CD4-positive, alpha-beta T cell (primary cell): Measurements from ENCODE around the gene NXPH4. TPM values are rescaled to one million over a fixed set of nuclear protein-coding genes. Genes with fewer than 3 reads are reported as not detected.

Experiments
- ATAC-seq: fragments of 200-7000 bp; cut with Tn5 transposase; one replicate; pipeline ENCODE4 v1.10.0; 2022; ENCODE audit warnings: mild to moderate bottlenecking; ENCODE audit not compliant: poor library complexity
- CTCF ChIA-PET: fragments of 350-600 bp; sonication (Branson Sonifier 250); formaldehyde crosslinking; loops from one replicate; lab custom pipeline; 2021; ENCODE audit warnings: antibody characterized with exemption, inconsistent platforms; lab: Charles Lee
- POLR2A ChIA-PET: fragments of 350-600 bp; sonication (Branson Sonifier 250); formaldehyde crosslinking; loops from one replicate; lab custom pipeline; 2021; ENCODE audit warnings: antibody characterized with exemption, inconsistent platforms; lab: Charles Lee
- DNase-seq, 14 experiments: peaks; one replicate each; pipeline ENCODE4 v3.0.0-alpha.2; 2013 to 2020; ENCODE audit warnings: mixed read lengths in 2 of 14
- H3K27ac ChIP-seq, 2 donors: one replicate each; pipeline versions ENCODE4 v1.5.1 to v1.7.0; 2013; ENCODE audit warnings: low read length in 2 of 2, low read depth in 1 of 2, mild to moderate bottlenecking in 1 of 2
- H3K27me3 ChIP-seq, 2 experiments: 1 replicate in 1 of 2; 2 replicates in 1 of 2; pipeline versions ENCODE4 v1.6.1 to v1.7.0; 2013; ENCODE audit warnings: low read length in 2 of 2, control low read depth in 1 of 2, mild to moderate bottlenecking in 1 of 2, moderate library complexity in 1 of 2; ENCODE audit not compliant: insufficient read depth in 2 of 2, control insufficient read depth in 1 of 2
- H3K36me3 ChIP-seq: one replicate; pipeline ENCODE4 v1.6.1; 2013; ENCODE audit warnings: low read length, control low read depth; ENCODE audit not compliant: insufficient read depth
- H3K4me1 ChIP-seq: one replicate; pipeline ENCODE4 v1.6.1; 2013; ENCODE audit warnings: low read length, control low read depth; ENCODE audit not compliant: insufficient read depth
- H3K4me3 ChIP-seq: one replicate; pipeline ENCODE4 v1.5.1; 2013; ENCODE audit warnings: mild to moderate bottlenecking, low read length, moderate library complexity
- H3K9me3 ChIP-seq, 2 experiments: 1 replicate in 1 of 2; 2 replicates in 1 of 2; pipeline versions ENCODE4 v1.6.1 to v1.7.0; 2013; ENCODE audit warnings: low read length in 2 of 2, mild to moderate bottlenecking in 2 of 2, control low read depth in 1 of 2, moderate library complexity in 1 of 2; ENCODE audit not compliant: control insufficient read depth in 1 of 2, insufficient read depth in 1 of 2
- H3K27ac Mint-ChIP-seq: one replicate; pipeline ENCODE4 v1.8.0; 2020; ENCODE audit warnings: mixed read lengths
- H3K27me3 Mint-ChIP-seq: one replicate; pipeline ENCODE4 v1.8.0; 2021; ENCODE audit warnings: mixed read lengths
- H3K36me3 Mint-ChIP-seq: one replicate; pipeline ENCODE4 v1.8.0; 2021; ENCODE audit warnings: low read depth, mixed read lengths
- H3K4me1 Mint-ChIP-seq: one replicate; pipeline ENCODE4 v1.8.0; 2021; ENCODE audit warnings: low read depth, mixed read lengths
- H3K4me3 Mint-ChIP-seq: one replicate; pipeline ENCODE4 v1.8.0; 2020; ENCODE audit warnings: mild to moderate bottlenecking, mixed read lengths
- H3K9me3 Mint-ChIP-seq: one replicate; pipeline ENCODE4 v1.8.0; 2020; ENCODE audit warnings: mixed read lengths
- intact Hi-C, 2 experiments: fragments of 100-400 bp; cut with DNase I in 1 of 2; cut with micrococcal nuclease in 1 of 2; formaldehyde crosslinking; loops; one replicate each; pipeline versions ENCODE4 v1.15.1 to v1.9.0; 2023 to 2025; cut with DNase I, micrococcal nuclease
- total RNA-seq, 174 experiments: library from RNA in 2 of 174; stranded (reverse) in 2 of 174; gene quantifications; one replicate each; pipeline ENCODE4 v1.2.3 and lab custom pipeline; 2021 to 2026
- TF ChIP-seq, protein P1 (sequence below): fragments of 200-600 bp; IDR thresholded peaks from one replicate; pipeline ENCODE4 v1.8.0; 2022; ENCODE audit warnings: antibody characterized with exemption, mild to moderate bottlenecking

NXPH4 gene
- total RNA-seq, 2 experiments from 2014 or later = not detected

DNA sequence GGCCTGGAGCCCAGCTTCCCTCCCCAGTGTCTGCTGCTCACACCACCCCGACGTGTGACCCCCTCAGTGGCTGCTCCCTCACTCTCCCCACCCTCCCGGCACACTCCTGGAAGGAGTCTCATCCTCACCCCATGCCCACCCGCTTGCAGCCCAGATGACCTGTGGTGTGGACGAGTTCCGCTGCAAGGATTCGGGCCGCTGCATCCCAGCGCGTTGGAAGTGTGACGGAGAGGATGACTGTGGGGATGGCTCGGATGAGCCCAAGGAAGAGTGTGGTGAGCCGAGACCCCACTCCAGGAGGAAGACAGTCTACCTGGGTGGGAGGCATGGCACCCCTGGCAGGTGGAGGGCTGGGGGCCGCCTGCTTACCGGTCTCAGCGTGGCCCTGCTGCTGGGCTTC, 15.0 kb upstream of the NXPH4 start:
- CTCF ChIA-PET = no interaction called here
- H3K27me3 Mint-ChIP-seq = no peaks in the 10 kb centered on the region
- H3K9me3 ChIP-seq = no peaks in the 10 kb centered on the region

DNA sequence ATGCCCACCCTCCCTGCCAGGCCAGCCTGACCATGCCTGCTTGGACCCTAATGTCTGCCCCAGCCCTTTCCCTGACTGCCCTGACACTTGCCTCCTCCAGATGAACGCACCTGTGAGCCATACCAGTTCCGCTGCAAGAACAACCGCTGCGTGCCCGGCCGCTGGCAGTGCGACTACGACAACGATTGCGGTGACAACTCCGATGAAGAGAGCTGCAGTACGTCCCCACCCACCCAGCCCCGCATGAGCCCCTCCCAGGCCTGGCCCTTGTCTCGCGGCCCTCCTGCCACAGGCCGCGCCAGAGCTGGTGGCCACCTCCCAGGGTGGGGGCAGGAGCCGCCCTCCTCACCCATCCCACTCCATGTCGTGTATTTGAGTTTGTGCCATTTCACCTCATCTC, 14.3 kb upstream of the NXPH4 start:
- intact Hi-C loops = no loop called here
- POLR2A ChIA-PET = no interaction called here

More for the DNA sequence above, 15.0 kb upstream of the NXPH4 start:
- H3K27me3 ChIP-seq = no peaks in the 10 kb centered on the region
- intact Hi-C loops = no loop called here
- POLR2A ChIA-PET = no interaction called here
- no peak overlapping the region for H3K4me3 ChIP-seq
- no peak overlapping the region for H3K4me3 Mint-ChIP-seq
- H3K27ac Mint-ChIP-seq = no peak overlapping the region
- peaks cover 3% of the 10 kb centered on the region for H3K36me3 ChIP-seq
- TF ChIP-seq, protein P1, sequence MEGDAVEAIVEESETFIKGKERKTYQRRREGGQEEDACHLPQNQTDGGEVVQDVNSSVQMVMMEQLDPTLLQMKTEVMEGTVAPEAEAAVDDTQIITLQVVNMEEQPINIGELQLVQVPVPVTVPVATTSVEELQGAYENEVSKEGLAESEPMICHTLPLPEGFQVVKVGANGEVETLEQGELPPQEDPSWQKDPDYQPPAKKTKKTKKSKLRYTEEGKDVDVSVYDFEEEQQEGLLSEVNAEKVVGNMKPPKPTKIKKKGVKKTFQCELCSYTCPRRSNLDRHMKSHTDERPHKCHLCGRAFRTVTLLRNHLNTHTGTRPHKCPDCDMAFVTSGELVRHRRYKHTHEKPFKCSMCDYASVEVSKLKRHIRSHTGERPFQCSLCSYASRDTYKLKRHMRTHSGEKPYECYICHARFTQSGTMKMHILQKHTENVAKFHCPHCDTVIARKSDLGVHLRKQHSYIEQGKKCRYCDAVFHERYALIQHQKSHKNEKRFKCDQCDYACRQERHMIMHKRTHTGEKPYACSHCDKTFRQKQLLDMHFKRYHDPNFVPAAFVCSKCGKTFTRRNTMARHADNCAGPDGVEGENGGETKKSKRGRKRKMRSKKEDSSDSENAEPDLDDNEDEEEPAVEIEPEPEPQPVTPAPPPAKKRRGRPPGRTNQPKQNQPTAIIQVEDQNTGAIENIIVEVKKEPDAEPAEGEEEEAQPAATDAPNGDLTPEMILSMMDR = no peak
- no peaks in the 10 kb centered on the region for H3K9me3 Mint-ChIP-seq
- H3K4me1 ChIP-seq = no peaks in the 10 kb centered on the region
- H3K27ac ChIP-seq = no peak overlapping the region
- peaks cover 17% of the 10 kb centered on the region for H3K36me3 Mint-ChIP-seq
- H3K4me1 Mint-ChIP-seq = no peaks in the 10 kb centered on the region
- no peak for DNase-seq
- ATAC-seq = no peak

DNA sequence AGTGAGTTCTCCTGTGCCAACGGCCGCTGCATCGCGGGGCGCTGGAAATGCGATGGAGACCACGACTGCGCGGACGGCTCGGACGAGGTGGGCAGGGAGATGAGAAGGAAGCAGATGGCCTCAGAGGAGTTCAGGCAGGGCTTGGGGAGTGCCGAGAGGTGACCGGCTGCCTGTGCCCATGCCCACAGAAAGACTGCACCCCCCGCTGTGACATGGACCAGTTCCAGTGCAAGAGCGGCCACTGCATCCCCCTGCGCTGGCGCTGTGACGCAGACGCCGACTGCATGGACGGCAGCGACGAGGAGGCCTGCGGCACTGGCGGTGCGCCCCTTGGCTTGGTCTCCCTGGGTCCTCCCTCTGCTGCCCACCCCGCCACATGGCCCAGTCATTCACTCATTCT, 13.4 kb upstream of the NXPH4 start:
- H3K27me3 Mint-ChIP-seq = no peaks in the 10 kb centered on the region
- H3K4me3 ChIP-seq = no peak overlapping the region
- TF ChIP-seq, protein P1 = no peak
- no peaks in the 10 kb centered on the region for H3K4me1 ChIP-seq
- no peaks in the 10 kb centered on the region for H3K9me3 ChIP-seq
- no peak overlapping the region for H3K4me3 Mint-ChIP-seq
- CTCF ChIA-PET = no interaction called here
- H3K27ac ChIP-seq = no peak overlapping the region
- no peak overlapping the region for H3K27ac Mint-ChIP-seq
- no peaks in the 10 kb centered on the region for H3K4me1 Mint-ChIP-seq
- no peaks in the 10 kb centered on the region for H3K9me3 Mint-ChIP-seq
- no peaks in the 10 kb centered on the region for H3K27me3 ChIP-seq
- POLR2A ChIA-PET = no interaction called here
- DNase-seq (no peak), ATAC-seq (no peak)
- H3K36me3 Mint-ChIP-seq = peaks cover 10% of the 10 kb centered on the region
- peaks cover 3% of the 10 kb centered on the region for H3K36me3 ChIP-seq
- intact Hi-C loops = no loop called here

More for the DNA sequence above, 14.3 kb upstream of the NXPH4 start:
- H3K4me3 Mint-ChIP-seq = no peak overlapping the region
- H3K9me3 Mint-ChIP-seq = no peaks in the 10 kb centered on the region
- no peak overlapping the region for H3K27ac Mint-ChIP-seq
- H3K36me3 ChIP-seq = peaks cover 3% of the 10 kb centered on the region
- TF ChIP-seq, protein P1 = no peak
- CTCF ChIA-PET = no interaction called here
- H3K27me3 ChIP-seq = no peaks in the 10 kb centered on the region
- no peak for DNase-seq
- no peaks in the 10 kb centered on the region for H3K9me3 ChIP-seq
- no peak overlapping the region for H3K27ac ChIP-seq
- ATAC-seq = no peak
- H3K4me1 ChIP-seq = no peaks in the 10 kb centered on the region
- H3K27me3 Mint-ChIP-seq = no peaks in the 10 kb centered on the region
- no peak overlapping the region for H3K4me3 ChIP-seq
- H3K36me3 Mint-ChIP-seq = peaks cover 15% of the 10 kb centered on the region
- no peaks in the 10 kb centered on the region for H3K4me1 Mint-ChIP-seq
